Fibroblast of lung (primary cell): ENCODE data around the gene ALX3.

Source experiments
- EZH2 ChIP-seq: IDR thresholded peaks from 2 replicates; pipeline ENCODE4 v1.5.1; 2012; ENCODE audit warnings: low read length, control low read depth, mild to moderate bottlenecking; ENCODE audit errors: missing control alignments
- TF ChIP-seq, protein P1 (sequence below), 2 donors: IDR thresholded peaks in 1 of 2; conservative IDR thresholded peaks in 1 of 2; 1 replicate in 1 of 2; 2 replicates in 1 of 2; pipeline ENCODE4 v1.5.1; 2011 to 2012; ENCODE audit warnings: low read length in 2 of 2, control low read depth in 1 of 2, inconsistent platforms in 1 of 2, low read depth in 1 of 2, mild to moderate bottlenecking in 1 of 2

DNA sequence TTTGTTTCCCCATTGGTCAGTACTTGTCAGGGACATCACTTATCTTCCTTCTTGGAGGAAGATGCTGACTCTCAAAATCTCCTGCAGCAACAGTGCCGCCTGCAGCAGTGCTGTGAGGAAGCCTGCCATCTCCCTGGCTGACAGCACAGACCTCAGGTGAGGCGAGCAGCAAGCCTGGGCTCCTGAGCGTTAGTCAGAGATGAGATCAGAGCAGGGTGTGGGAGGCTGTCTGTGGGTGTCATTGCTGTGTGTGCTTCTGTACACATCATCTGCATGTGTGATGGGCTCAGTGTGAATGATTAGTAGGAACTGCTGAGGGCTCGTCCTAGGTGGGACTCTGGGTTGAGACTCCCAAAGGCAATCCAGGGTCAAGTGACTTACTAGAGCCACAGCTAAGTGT is 29.9 kb downstream of the ALX3 start:
- TF ChIP-seq, protein P1, sequence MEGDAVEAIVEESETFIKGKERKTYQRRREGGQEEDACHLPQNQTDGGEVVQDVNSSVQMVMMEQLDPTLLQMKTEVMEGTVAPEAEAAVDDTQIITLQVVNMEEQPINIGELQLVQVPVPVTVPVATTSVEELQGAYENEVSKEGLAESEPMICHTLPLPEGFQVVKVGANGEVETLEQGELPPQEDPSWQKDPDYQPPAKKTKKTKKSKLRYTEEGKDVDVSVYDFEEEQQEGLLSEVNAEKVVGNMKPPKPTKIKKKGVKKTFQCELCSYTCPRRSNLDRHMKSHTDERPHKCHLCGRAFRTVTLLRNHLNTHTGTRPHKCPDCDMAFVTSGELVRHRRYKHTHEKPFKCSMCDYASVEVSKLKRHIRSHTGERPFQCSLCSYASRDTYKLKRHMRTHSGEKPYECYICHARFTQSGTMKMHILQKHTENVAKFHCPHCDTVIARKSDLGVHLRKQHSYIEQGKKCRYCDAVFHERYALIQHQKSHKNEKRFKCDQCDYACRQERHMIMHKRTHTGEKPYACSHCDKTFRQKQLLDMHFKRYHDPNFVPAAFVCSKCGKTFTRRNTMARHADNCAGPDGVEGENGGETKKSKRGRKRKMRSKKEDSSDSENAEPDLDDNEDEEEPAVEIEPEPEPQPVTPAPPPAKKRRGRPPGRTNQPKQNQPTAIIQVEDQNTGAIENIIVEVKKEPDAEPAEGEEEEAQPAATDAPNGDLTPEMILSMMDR (conservative IDR thresholded peaks at IDR 0.05 in 1 of 2, IDR thresholded peaks at IDR 0.05 in 1 of 2; ENCODE audit: low read depth in 1 of 2, low read length in 2 of 2) = no peak
- TF ChIP-seq EZH2 = no peak
